Lower lobe of right lung (tissue), 2 donors: ENCODE data around the gene HOXC9. TPM values are rescaled to one million over a fixed set of nuclear protein-coding genes. Genes with fewer than 3 reads are reported as not detected.

Source experiments
- ATAC-seq, 2 donors: fragments of 200-7000 bp; cut with Tn5 transposase; one replicate each; pipeline ENCODE4 v1.9.1; 2020 to 2022; ENCODE audit warnings: mild to moderate bottlenecking in 2 of 2, moderate library complexity in 2 of 2
- DNase-seq: peaks from one replicate; pipeline ENCODE4 v3.0.0-alpha.2; 2020
- H3K27ac ChIP-seq: fragments of 200-600 bp; one replicate; pipeline ENCODE4 v1.8.0; 2022
- H3K27me3 ChIP-seq: fragments of 200-600 bp; one replicate; pipeline ENCODE4 v1.8.0; 2022; ENCODE audit warnings: low read depth
- H3K36me3 ChIP-seq: fragments of 200-600 bp; one replicate; pipeline ENCODE4 v1.8.0; 2022; ENCODE audit warnings: mild to moderate bottlenecking
- H3K4me1 ChIP-seq: fragments of 200-600 bp; one replicate; pipeline ENCODE4 v1.8.0; 2022
- H3K4me3 ChIP-seq: fragments of 200-600 bp; one replicate; pipeline ENCODE4 v1.8.0; 2022; ENCODE audit warnings: mild to moderate bottlenecking
- H3K9me3 ChIP-seq: fragments of 200-600 bp; one replicate; pipeline ENCODE4 v1.8.0; 2022
- CTCF ChIP-seq: fragments of 200-600 bp; IDR thresholded peaks from one replicate; pipeline ENCODE4 v1.8.0; 2022; ENCODE audit warnings: antibody characterized with exemption, mild to moderate bottlenecking
- intact Hi-C: fragments of 100-400 bp; cut with DNase I; formaldehyde crosslinking; loops from one replicate; pipeline ENCODE4 v1.11.0; 2022
- total RNA-seq: library from RNA; stranded (reverse); fragmentation: NEBNext Ultra II Directional; extraction: Animal tissue kit (Norgen Biotek cat#: 25700); gene quantifications from one replicate; pipeline ENCODE4 v1.2.1, GENCODE V29; 2021
- donor health status: DM: no; HTN: yes; CAD: no; lungs with severe emphysema.

Gene HOXC9
- total RNA-seq, 1 donor from 2014 or later = not detected

GRCh38 chr12:54011665-54012532 lies 11.9 kb downstream of the HOXC9 start:
- Histone ChIP-seq H3K27ac (no peak overlapping the region), H3K9me3 (no peaks in the 10 kb centered on the region), H3K4me1 (peaks cover 17% of the 10 kb centered on the region), H3K4me3 (no peak overlapping the region), H3K27me3 (peaks cover 94% of the 10 kb centered on the region), H3K36me3 (no peaks in the 10 kb centered on the region)
- no peak for TF ChIP-seq CTCF
- intact Hi-C loops = no loop called here
- DNase-seq (no peak), ATAC-seq (no peak)

- intact Hi-C loops = no loop called here
- ATAC-seq (no peak), DNase-seq (no peak)
- TF ChIP-seq CTCF = no peak
- H3K9me3 ChIP-seq = no peaks in the 10 kb centered on the region
- no peak overlapping the region for H3K27ac ChIP-seq
- peaks cover 94% of the 10 kb centered on the region for H3K27me3 ChIP-seq
- no peaks in the 10 kb centered on the region for H3K36me3 ChIP-seq
- H3K4me1 ChIP-seq = peaks cover 25% of the 10 kb centered on the region
- no peak overlapping the region for H3K4me3 ChIP-seq
These were observed 12.9 kb downstream of the HOXC9 start for GRCh38 chr12:54012631-54013409.

- intact Hi-C loops = no loop called here
- no peak overlapping the region for H3K4me3 ChIP-seq
- no peak for ATAC-seq
These were observed 14.5 kb downstream of the HOXC9 start for GRCh38 chr12:54014377-54015017.

GRCh38 chr12:54015018-54015931 lies 15.3 kb downstream of the HOXC9 start:
- DNase-seq (no peak), ATAC-seq (no peak)
- Histone ChIP-seq H3K36me3 (no peaks in the 10 kb centered on the region), H3K27ac (no peak overlapping the region), H3K4me3 (no peak overlapping the region), H3K9me3 (no peaks in the 10 kb centered on the region), H3K27me3 (peaks cover 99% of the 10 kb centered on the region), H3K4me1 (peaks cover 25% of the 10 kb centered on the region)
- no peak for TF ChIP-seq CTCF
- intact Hi-C loops = no loop called here

More at GRCh38 chr12:54014377-54015017, 14.5 kb downstream of the HOXC9 start:
- no peaks in the 10 kb centered on the region for H3K9me3 ChIP-seq
- no peaks in the 10 kb centered on the region for H3K36me3 ChIP-seq
- H3K27ac ChIP-seq = no peak overlapping the region
- DNase-seq = no peak
- no peak for TF ChIP-seq CTCF
- H3K27me3 ChIP-seq = peaks cover 99% of the 10 kb centered on the region
- H3K4me1 ChIP-seq = peaks cover 27% of the 10 kb centered on the region
